HCT116 (cell line): Measurements from ENCODE around the gene FOXL2NB. TPM values are rescaled to one million over a fixed set of nuclear protein-coding genes. Genes with fewer than 3 reads are reported as not detected.
A peak's percentile ranks its signal among the peaks of the same experiment; 100 is the strongest.

Experiments
- ATAC-seq: fragments of 200-7000 bp; cut with Tn5 transposase; 2 replicates; pipeline ENCODE4 v1.9.1; 2020; ENCODE audit warnings: mild to moderate bottlenecking, moderate library complexity
- Bru-seq: library from RNA; stranded (reverse); fragments of 400-500 nt; gene quantifications from one replicate; lab custom pipeline; 2021; lab: Mats Ljungman, UMichigan
- BruChase-seq, 2 experiments: library from RNA; stranded (reverse); fragments of 400-500 nt; gene quantifications; one replicate each; lab custom pipeline; 2021; lab: Mats Ljungman, UMichigan
- BruUV-seq: library from RNA; stranded (reverse); fragments of 400-500 nt; replicated peaks from 2 replicates; lab custom pipeline; 2021; lab: Mats Ljungman, UMichigan
- CTCF ChIA-PET: fragments of 300-600 bp; sonication (Branson Sonifier 250); formaldehyde crosslinking; loops from one replicate; lab custom pipeline; 2021; ENCODE audit warnings: antibody characterized with exemption; lab: Charles Lee
- POLR2A ChIA-PET: fragments of 300-600, 350-600 bp; sonication (Branson Sonifier 250); formaldehyde crosslinking; loops from one replicate; lab custom pipeline; 2021; ENCODE audit warnings: antibody characterized with exemption; lab: Charles Lee
- RAD21 ChIA-PET, 2 experiments: fragments of 300-600 bp; sonication (Branson Sonifier 250); formaldehyde crosslinking; loops; one replicate each; lab custom pipeline; 2023; ENCODE audit warnings: low total read pairs in 2 of 2; ENCODE audit not compliant: uncharacterized antibody in 2 of 2, unreplicated experiment in 2 of 2, low non-redundant PET in 1 of 2; lab: Charles Lee
- DNase-seq: peaks from one replicate; pipeline ENCODE4 v3.0.0-alpha.2; 2010; ENCODE audit warnings: low read depth, low spot score
- H2AFZ ChIP-seq: fragments of 200-600 bp; shearing (Covaris generic), sonication (generic); 2 replicates; pipeline ENCODE4 v1.6.1; 2017; ENCODE audit warnings: low read depth, mixed run types, mixed read lengths, antibody characterized with exemption, low read length; ENCODE audit not compliant: poor library complexity, severe bottlenecking
- H3K27ac ChIP-seq: 2 replicates; pipeline ENCODE4 v1.5.1; 2012; ENCODE audit warnings: low read depth, low read length
- H3K27me3 ChIP-seq: fragments of 200-600 bp; sonication (generic); 2 replicates; pipeline ENCODE4 v1.6.1; 2016; ENCODE audit warnings: mixed run types, low read length, mixed read lengths; ENCODE audit not compliant: insufficient read depth
- H3K36me3 ChIP-seq, 2 experiments: fragments of 200-500 bp in 1 of 2; fragments of 200-600 bp in 1 of 2; sonication (Bioruptor generic) in 1 of 2; sonication (generic) in 1 of 2; 2 replicates each; pipeline versions ENCODE4 v1.5.1 to v1.6.1; 2014 to 2016; ENCODE audit warnings: low read length in 2 of 2, inconsistent platforms in 1 of 2, mixed read lengths in 1 of 2, mixed run types in 1 of 2; ENCODE audit not compliant: insufficient read depth in 2 of 2, control insufficient read depth in 1 of 2
- H3K4me1 ChIP-seq, 2 experiments: fragments of 200-600 bp in 1 of 2; sonication (generic) in 1 of 2; 2 replicates each; pipeline versions ENCODE4 v1.5.1 to v1.6.1; 2012 to 2017; ENCODE audit warnings: low read length in 2 of 2, inconsistent platforms in 1 of 2, mild to moderate bottlenecking in 1 of 2, mixed read lengths in 1 of 2, mixed run types in 1 of 2, moderate library complexity in 1 of 2; ENCODE audit not compliant: insufficient read depth in 2 of 2, control insufficient read depth in 1 of 2
- H3K4me2 ChIP-seq: fragments of 200-600 bp; sonication (generic); 2 replicates; pipeline ENCODE4 v1.6.1; 2017; ENCODE audit warnings: mixed run types, low read length, mixed read lengths
- H3K4me3 ChIP-seq, 2 experiments: fragments of 200-600 bp in 1 of 2; sonication (generic) in 1 of 2; replicated peaks in 1 of 2; 2 replicates each; pipeline ENCODE4 v1.5.1; 2011 to 2016; ENCODE audit warnings: low read length in 2 of 2, control low read depth in 1 of 2, low read depth in 1 of 2, mild to moderate bottlenecking in 1 of 2, mixed read lengths in 1 of 2, mixed run types in 1 of 2
- H3K79me2 ChIP-seq: fragments of 200-600 bp; sonication (generic); 2 replicates; pipeline ENCODE4 v1.6.1; 2017; ENCODE audit warnings: mild to moderate bottlenecking, mixed run types, low read length, moderate library complexity, mixed read lengths; ENCODE audit not compliant: insufficient read depth
- H3K9ac ChIP-seq: fragments of 200-600 bp; sonication (generic); 2 replicates; pipeline ENCODE4 v1.6.1; 2016; ENCODE audit warnings: low read length, mixed read lengths
- H3K9me2 ChIP-seq: fragments of 200-600 bp; sonication (generic), shearing (Covaris generic); 2 replicates; pipeline ENCODE4 v1.6.1; 2017; ENCODE audit warnings: mixed run types, mild to moderate bottlenecking, moderate library complexity; ENCODE audit not compliant: insufficient read depth
- H3K9me3 ChIP-seq, 2 experiments: fragments of 200-500 bp in 1 of 2; fragments of 200-600 bp in 1 of 2; sonication (Bioruptor generic) in 1 of 2; sonication (generic) in 1 of 2; 2 replicates each; pipeline ENCODE4 v1.6.1; 2014 to 2017; ENCODE audit warnings: low read length in 2 of 2, mixed read lengths in 2 of 2, inconsistent platforms in 1 of 2, low read depth in 1 of 2, mild to moderate bottlenecking in 1 of 2, mixed run types in 1 of 2, moderate library complexity in 1 of 2; ENCODE audit not compliant: control insufficient read depth in 1 of 2, insufficient read depth in 1 of 2
- H4K20me1 ChIP-seq: fragments of 200-600 bp; sonication (generic), shearing (Covaris generic); 2 replicates; pipeline ENCODE4 v1.6.1; 2017; ENCODE audit warnings: mixed run types, mild to moderate bottlenecking, moderate library complexity; ENCODE audit not compliant: insufficient read depth
- ATF3 ChIP-seq: IDR thresholded peaks from 2 replicates; pipeline ENCODE4 v1.6.1; 2012
- CBX3 ChIP-seq: IDR thresholded peaks from 2 replicates; pipeline ENCODE4 v1.6.1; 2012; ENCODE audit warnings: low read depth
- CTCF ChIP-seq, 3 experiments: fragments of 200-600 bp in 1 of 3; sonication (generic) in 1 of 3; IDR thresholded peaks in 2 of 3; conservative IDR thresholded peaks in 1 of 3; 2 replicates each; pipeline ENCODE4 v1.5.1; 2012 to 2017; ENCODE audit warnings: low read depth in 2 of 3, low read length in 2 of 3, antibody characterized with exemption in 1 of 3, borderline replicate concordance in 1 of 3, control low read depth in 1 of 3, mild to moderate bottlenecking in 1 of 3, mixed read lengths in 1 of 3, mixed run types in 1 of 3, moderate library complexity in 1 of 3; ENCODE audit not compliant: insufficient read depth in 1 of 3
- JUND ChIP-seq: IDR thresholded peaks from 2 replicates; pipeline ENCODE4 v1.6.1; 2012
- POLR2A ChIP-seq: IDR thresholded peaks from 2 replicates; pipeline ENCODE4 v1.7.0; 2011; ENCODE audit warnings: borderline replicate concordance; ENCODE audit not compliant: insufficient read depth, insufficient read length; ENCODE audit errors: extremely low read depth
- RAD21 ChIP-seq: IDR thresholded peaks from 2 replicates; pipeline ENCODE4 v1.6.1; 2012; ENCODE audit warnings: low read depth, mild to moderate bottlenecking
- SP1 ChIP-seq: IDR thresholded peaks from 2 replicates; pipeline ENCODE4 v1.6.1; 2012; ENCODE audit warnings: low read depth
- SRF ChIP-seq: IDR thresholded peaks from 2 replicates; pipeline ENCODE4 v1.6.1; 2012; ENCODE audit warnings: low read depth
- TCF7L2 ChIP-seq: IDR thresholded peaks from 2 replicates; pipeline ENCODE4 v1.7.0; 2011; ENCODE audit warnings: borderline replicate concordance, inconsistent platforms; ENCODE audit not compliant: insufficient read depth, insufficient read length; ENCODE audit errors: extremely low read depth
- YY1 ChIP-seq: IDR thresholded peaks from 2 replicates; pipeline ENCODE4 v1.6.1; 2011; ENCODE audit warnings: low read length, low read depth, moderate library complexity, mild to moderate bottlenecking; ENCODE audit not compliant: insufficient replicate concordance; ENCODE audit errors: extremely low read depth
- intact Hi-C: fragments of 100-400 bp; cut with micrococcal nuclease; formaldehyde crosslinking; loops from 2 replicates; pipeline ENCODE4 v1.10.0; 2022
- long read RNA-seq: library from polyadenylated mRNA; unstranded; transcript quantifications from one replicate; pipeline ENCODE4 v2.0.0, GENCODE V29; 2021; ENCODE audit not compliant: unreplicated experiment
- polyA plus RNA-seq: library from polyadenylated mRNA; unstranded; fragments of >200 nt; gene quantifications from 2 replicates; pipeline ENCODE4 v1.2.1, GENCODE V29; 2012; ENCODE audit warnings: missing spikeins
- total RNA-seq: library from RNA; stranded (reverse); gene quantifications from one replicate; pipeline ENCODE4 v1.2.1, GENCODE V29; 2021; ENCODE audit not compliant: unreplicated experiment
- TF ChIP-seq, protein P1 (sequence below): IDR thresholded peaks from 2 replicates; pipeline ENCODE4 v1.6.1; 2011; ENCODE audit warnings: mild to moderate bottlenecking, low read length, moderate library complexity; ENCODE audit not compliant: insufficient replicate concordance; ENCODE audit errors: extremely low read depth
- TF ChIP-seq, protein P2 (sequence below): IDR thresholded peaks from 2 replicates; pipeline ENCODE4 v1.6.1; 2012

Gene FOXL2NB
- total RNA-seq (0.93 TPM), Bru-seq, nascent RNA (percentile 43 among the genes with signal in this experiment), BruChase-seq, experiment 1, labeled RNA remaining after a 6-hour chase (percentile 40 among the genes with signal in this experiment), BruChase-seq, experiment 2, labeled RNA remaining after a 2-hour chase (percentile 54 among the genes with signal in this experiment)
- polyA plus RNA-seq = 0.06 and 0.27 TPM in 2 replicates
- long read RNA-seq = 0 reads

- H3K9ac ChIP-seq = no peak within 1 kb of the TSS
- H3K4me2 ChIP-seq = no peak within 1 kb of the TSS
- BruUV-seq = no TSS peak
Observed at GRCh38 chr3:138946663-138947494, at the start of gene FOXL2NB, which contains the start of gene FOXL2. TSS of gene FOXL2NB (plus strand) at chr3:138947217. CDS start at chr3:138947365, 148 bp downstream. TSS of gene FOXL2 (minus strand) at chr3:138947137. CDS start at chr3:138946722, 415 bp downstream.

More at GRCh38 chr3:138946663-138947494, at the start of gene FOXL2NB, which contains the start of gene FOXL2:
- ChIA-PET POLR2A (no interaction called here), CTCF (interaction anchor here (0.6 kb wide), 1 partner anchor 32 kb away, joined by 3 read pairs; no protein-coding TSS in a partner anchor), RAD21 (no interaction called here)
- H3K4me3 ChIP-seq = no peak within 1 kb of the TSS
- TF ChIP-seq CBX3 = no peak
- no peak for TF ChIP-seq YY1
- no peak for TF ChIP-seq CTCF (IDR thresholded peaks at IDR 0.05 in 2 of 3, conservative IDR thresholded peaks at IDR 0.05 in 1 of 3; ENCODE audit: borderline replicate concordance in 1 of 3, insufficient read depth in 1 of 3, low read depth in 2 of 3, low read length in 2 of 3)
- TF ChIP-seq POLR2A = no peak
- no peak for TF ChIP-seq RAD21
- no peak for TF ChIP-seq SRF
- TF ChIP-seq ATF3 = no peak
- no peak for TF ChIP-seq JUND
- TF ChIP-seq TCF7L2 = no peak
- TF ChIP-seq, protein P1, sequence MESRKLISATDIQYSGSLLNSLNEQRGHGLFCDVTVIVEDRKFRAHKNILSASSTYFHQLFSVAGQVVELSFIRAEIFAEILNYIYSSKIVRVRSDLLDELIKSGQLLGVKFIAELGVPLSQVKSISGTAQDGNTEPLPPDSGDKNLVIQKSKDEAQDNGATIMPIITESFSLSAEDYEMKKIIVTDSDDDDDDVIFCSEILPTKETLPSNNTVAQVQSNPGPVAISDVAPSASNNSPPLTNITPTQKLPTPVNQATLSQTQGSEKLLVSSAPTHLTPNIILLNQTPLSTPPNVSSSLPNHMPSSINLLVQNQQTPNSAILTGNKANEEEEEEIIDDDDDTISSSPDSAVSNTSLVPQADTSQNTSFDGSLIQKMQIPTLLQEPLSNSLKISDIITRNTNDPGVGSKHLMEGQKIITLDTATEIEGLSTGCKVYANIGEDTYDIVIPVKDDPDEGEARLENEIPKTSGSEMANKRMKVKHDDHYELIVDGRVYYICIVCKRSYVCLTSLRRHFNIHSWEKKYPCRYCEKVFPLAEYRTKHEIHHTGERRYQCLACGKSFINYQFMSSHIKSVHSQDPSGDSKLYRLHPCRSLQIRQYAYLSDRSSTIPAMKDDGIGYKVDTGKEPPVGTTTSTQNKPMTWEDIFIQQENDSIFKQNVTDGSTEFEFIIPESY = no peak
- no peak for TF ChIP-seq SP1
- TF ChIP-seq, protein P2, sequence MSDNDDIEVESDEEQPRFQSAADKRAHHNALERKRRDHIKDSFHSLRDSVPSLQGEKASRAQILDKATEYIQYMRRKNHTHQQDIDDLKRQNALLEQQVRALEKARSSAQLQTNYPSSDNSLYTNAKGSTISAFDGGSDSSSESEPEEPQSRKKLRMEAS = no peak
- no peaks in the 10 kb centered on the region for H3K9me3 ChIP-seq
- intact Hi-C loops = no loop called here
- H3K27me3 ChIP-seq = no peaks in the 10 kb centered on the region
- H3K79me2 ChIP-seq = no peaks in the 10 kb centered on the region
- no peak within 1 kb of the TSS for H3K27ac ChIP-seq
- no peaks in the 10 kb centered on the region for H3K4me1 ChIP-seq
- H3K36me3 ChIP-seq = no peaks in the 10 kb centered on the region
- no peaks in the 10 kb centered on the region for H4K20me1 ChIP-seq
- H3K9me2 ChIP-seq = no peaks in the 10 kb centered on the region
- DNase-seq = no peak
- no peak within 1 kb of the TSS for H2AFZ ChIP-seq
- ATAC-seq = no peak
